Measurements from ENCODE around the gene CCM2.

CCM2 gene

GRCh38 chr7:45053401-45053800, 53.4 kb downstream of the CCM2 start:
- peak overlapping the region in 1 of 2 experiments; percentile 10 for H3K27ac ChIP-seq (ENCODE audit: insufficient read depth in 1 of 2, low read depth in 1 of 2, low read length in 2 of 2, poor library complexity in 1 of 2, severe bottlenecking in 2 of 2)
- H3K36me3 ChIP-seq (ENCODE audit: control insufficient read depth in 4 of 4, insufficient read depth in 4 of 4, low read length in 3 of 4), result peaks cover 22 to 75% (median 51%) of the 10 kb centered on the region in 4 experiments
- H3K27me3 ChIP-seq (replicated peaks in 2 of 5; ENCODE audit: control insufficient read depth in 4 of 5, insufficient read depth in 5 of 5, low read length in 4 of 5), result no peaks in the 10 kb centered on the region
- peaks cover 0 to 1% (median 0%) of the 10 kb centered on the region in 5 experiments for H3K9me3 ChIP-seq (ENCODE audit: control extremely low read depth in 1 of 5, control insufficient read depth in 4 of 5, insufficient read depth in 2 of 5, low read depth in 1 of 5, low read length in 4 of 5)
- POLR2A ChIA-PET, result no interaction called here
- CTCF ChIA-PET, result interaction anchor here (1.2 to 3.9 kb wide), 4 partner anchors 10 to 81 kb away, joined by 3 to 14 read pairs (median 7); no protein-coding TSS in a partner anchor
- DNase-seq, result no peak
- peaks cover 0 to 2% (median 0%) of the 10 kb centered on the region in 4 experiments for H3K4me1 ChIP-seq (ENCODE audit: control extremely low read depth in 1 of 4, control insufficient read depth in 4 of 4, insufficient read depth in 4 of 4, low read length in 3 of 4)
- 96% methylated on average over 5 of the region's 6 CpGs for WGBS (ENCODE audit: insufficient coverage)
- H3K4me3 ChIP-seq (ENCODE audit: control insufficient read depth in 1 of 7, extremely low read depth in 1 of 7, insufficient read depth in 4 of 7, low read depth in 2 of 7, low read length in 6 of 7), result no peak overlapping the region

GRCh38 chr7:45053941-45054340, 53.9 kb downstream of the CCM2 start:
- Histone ChIP-seq H3K27me3 (replicated peaks in 2 of 5; ENCODE audit: control insufficient read depth in 4 of 5, insufficient read depth in 5 of 5, low read length in 4 of 5) (no peaks in the 10 kb centered on the region), H3K4me1 (ENCODE audit: control extremely low read depth in 1 of 4, control insufficient read depth in 4 of 4, insufficient read depth in 4 of 4, low read length in 3 of 4) (peaks cover 0 to 2% (median 0%) of the 10 kb centered on the region in 4 experiments), H3K4me3 (ENCODE audit: control insufficient read depth in 1 of 7, extremely low read depth in 1 of 7, insufficient read depth in 4 of 7, low read depth in 2 of 7, low read length in 6 of 7) (no peak overlapping the region), H3K27ac (ENCODE audit: insufficient read depth in 1 of 2, low read depth in 1 of 2, low read length in 2 of 2, poor library complexity in 1 of 2, severe bottlenecking in 2 of 2) (peak overlapping the region in 1 of 2 experiments; percentile 10), H3K9me3 (ENCODE audit: control extremely low read depth in 1 of 5, control insufficient read depth in 4 of 5, insufficient read depth in 2 of 5, low read depth in 1 of 5, low read length in 4 of 5) (peaks cover 0 to 1% (median 0%) of the 10 kb centered on the region in 5 experiments), H3K36me3 (ENCODE audit: control insufficient read depth in 4 of 4, insufficient read depth in 4 of 4, low read length in 3 of 4) (peaks cover 22 to 70% (median 47%) of the 10 kb centered on the region in 4 experiments)
- CTCF ChIA-PET, result interaction anchor here (1.2 to 3.9 kb wide), 3 partner anchors 9 to 81 kb away, joined by 3 to 14 read pairs (median 9); no protein-coding TSS in a partner anchor
- POLR2A ChIA-PET, result no interaction called here
- WGBS (ENCODE audit: insufficient coverage), result 100% methylated on average over 3 of the region's 5 CpGs
- DNase-seq, result no peak

- 93% methylated on average over 2 of the region's 3 CpGs for WGBS (ENCODE audit: insufficient coverage)
- Histone ChIP-seq H3K9me3 (ENCODE audit: control extremely low read depth in 1 of 5, control insufficient read depth in 4 of 5, insufficient read depth in 2 of 5, low read depth in 1 of 5, low read length in 4 of 5) (peaks cover 0 to 1% (median 0%) of the 10 kb centered on the region in 5 experiments), H3K27ac (ENCODE audit: insufficient read depth in 1 of 2, low read depth in 1 of 2, low read length in 2 of 2, poor library complexity in 1 of 2, severe bottlenecking in 2 of 2) (no peak overlapping the region), H3K36me3 (ENCODE audit: control insufficient read depth in 4 of 4, insufficient read depth in 4 of 4, low read length in 3 of 4) (peaks cover 19 to 65% (median 43%) of the 10 kb centered on the region in 4 experiments), H3K4me3 (ENCODE audit: control insufficient read depth in 1 of 7, extremely low read depth in 1 of 7, insufficient read depth in 4 of 7, low read depth in 2 of 7, low read length in 6 of 7) (no peak overlapping the region), H3K4me1 (ENCODE audit: control extremely low read depth in 1 of 4, control insufficient read depth in 4 of 4, insufficient read depth in 4 of 4, low read length in 3 of 4) (peaks cover 0 to 2% (median 0%) of the 10 kb centered on the region in 4 experiments), H3K27me3 (replicated peaks in 2 of 5; ENCODE audit: control insufficient read depth in 4 of 5, insufficient read depth in 5 of 5, low read length in 4 of 5) (no peaks in the 10 kb centered on the region)
- ChIA-PET POLR2A (interaction anchor here (0.7 kb wide), 2 partner anchors 12 to 51 kb away, joined by 3 read pairs; no protein-coding TSS in a partner anchor), CTCF (interaction anchor here (0.7 to 3.9 kb wide), 3 partner anchors 9 to 81 kb away, joined by 3 to 14 read pairs (median 3); no protein-coding TSS in a partner anchor)
- DNase-seq, result no peak
Observed at GRCh38 chr7:45054442-45054841, 54.4 kb downstream of the CCM2 start.

GRCh38 chr7:45055016-45055415, 55.0 kb downstream of the CCM2 start:
- Histone ChIP-seq H3K4me1 (ENCODE audit: control extremely low read depth in 1 of 4, control insufficient read depth in 4 of 4, insufficient read depth in 4 of 4, low read length in 3 of 4) (peaks cover 0 to 2% (median 0%) of the 10 kb centered on the region in 4 experiments), H3K36me3 (ENCODE audit: control insufficient read depth in 4 of 4, insufficient read depth in 4 of 4, low read length in 3 of 4) (peaks cover 17 to 61% (median 41%) of the 10 kb centered on the region in 4 experiments), H3K9me3 (ENCODE audit: control extremely low read depth in 1 of 5, control insufficient read depth in 4 of 5, insufficient read depth in 2 of 5, low read depth in 1 of 5, low read length in 4 of 5) (peaks cover 0 to 1% (median 0%) of the 10 kb centered on the region in 5 experiments), H3K27me3 (replicated peaks in 2 of 5; ENCODE audit: control insufficient read depth in 4 of 5, insufficient read depth in 5 of 5, low read length in 4 of 5) (no peaks in the 10 kb centered on the region), H3K4me3 (ENCODE audit: control insufficient read depth in 1 of 7, extremely low read depth in 1 of 7, insufficient read depth in 4 of 7, low read depth in 2 of 7, low read length in 6 of 7) (no peak overlapping the region), H3K27ac (ENCODE audit: insufficient read depth in 1 of 2, low read depth in 1 of 2, low read length in 2 of 2, poor library complexity in 1 of 2, severe bottlenecking in 2 of 2) (no peak overlapping the region)
- no peak for DNase-seq
- ChIA-PET POLR2A (interaction anchor here (0.7 kb wide), 2 partner anchors 11 to 52 kb away, joined by 3 read pairs; no protein-coding TSS in a partner anchor), CTCF (interaction anchor here (0.7 to 3.9 kb wide), 5 partner anchors 8 to 82 kb away, joined by 3 to 14 read pairs (median 3); no protein-coding TSS in a partner anchor)
- 100% methylated on average over 1 of the region's 5 CpGs for WGBS (ENCODE audit: insufficient coverage)

- peaks cover 16 to 60% (median 37%) of the 10 kb centered on the region in 4 experiments for H3K36me3 ChIP-seq (ENCODE audit: control insufficient read depth in 4 of 4, insufficient read depth in 4 of 4, low read length in 3 of 4)
- 96% methylated on average over 3 of the region's 5 CpGs for WGBS (ENCODE audit: insufficient coverage)
- peaks cover 0 to 1% (median 0%) of the 10 kb centered on the region in 5 experiments for H3K9me3 ChIP-seq (ENCODE audit: control extremely low read depth in 1 of 5, control insufficient read depth in 4 of 5, insufficient read depth in 2 of 5, low read depth in 1 of 5, low read length in 4 of 5)
- no peaks in the 10 kb centered on the region for H3K27me3 ChIP-seq (replicated peaks in 2 of 5; ENCODE audit: control insufficient read depth in 4 of 5, insufficient read depth in 5 of 5, low read length in 4 of 5)
- CTCF ChIA-PET, result interaction anchor here (1.0 to 3.9 kb wide), 3 partner anchors 7 to 15 kb away, joined by 3 to 14 read pairs (median 3); no protein-coding TSS in a partner anchor
- POLR2A ChIA-PET, result no interaction called here
- no peak overlapping the region for H3K27ac ChIP-seq (ENCODE audit: insufficient read depth in 1 of 2, low read depth in 1 of 2, low read length in 2 of 2, poor library complexity in 1 of 2, severe bottlenecking in 2 of 2)
- H3K4me3 ChIP-seq (ENCODE audit: control insufficient read depth in 1 of 7, extremely low read depth in 1 of 7, insufficient read depth in 4 of 7, low read depth in 2 of 7, low read length in 6 of 7), result no peak overlapping the region
- H3K4me1 ChIP-seq (ENCODE audit: control extremely low read depth in 1 of 4, control insufficient read depth in 4 of 4, insufficient read depth in 4 of 4, low read length in 3 of 4), result peaks cover 0 to 2% (median under 1%) of the 10 kb centered on the region in 4 experiments
- DNase-seq, result no peak
Observed at GRCh38 chr7:45055594-45056219, 55.7 kb downstream of the CCM2 start.

- Histone ChIP-seq H3K4me3 (ENCODE audit: control insufficient read depth in 1 of 7, extremely low read depth in 1 of 7, insufficient read depth in 4 of 7, low read depth in 2 of 7, low read length in 6 of 7) (no peak overlapping the region), H3K27me3 (replicated peaks in 2 of 5; ENCODE audit: control insufficient read depth in 4 of 5, insufficient read depth in 5 of 5, low read length in 4 of 5) (no peaks in the 10 kb centered on the region), H3K27ac (ENCODE audit: insufficient read depth in 1 of 2, low read depth in 1 of 2, low read length in 2 of 2, poor library complexity in 1 of 2, severe bottlenecking in 2 of 2) (no peak overlapping the region), H3K4me1 (ENCODE audit: control extremely low read depth in 1 of 4, control insufficient read depth in 4 of 4, insufficient read depth in 4 of 4, low read length in 3 of 4) (peaks cover 0 to 2% (median under 1%) of the 10 kb centered on the region in 4 experiments), H3K9me3 (ENCODE audit: control extremely low read depth in 1 of 5, control insufficient read depth in 4 of 5, insufficient read depth in 2 of 5, low read depth in 1 of 5, low read length in 4 of 5) (peaks cover 0 to 1% (median 0%) of the 10 kb centered on the region in 5 experiments), H3K36me3 (ENCODE audit: control insufficient read depth in 4 of 4, insufficient read depth in 4 of 4, low read length in 3 of 4) (peaks cover 9 to 57% (median 30%) of the 10 kb centered on the region in 4 experiments)
- 94% methylated on average over 5 of the region's 5 CpGs for WGBS (ENCODE audit: insufficient coverage)
- ChIA-PET CTCF (no interaction called here), POLR2A (no interaction called here)
- no peak for DNase-seq
Observed at GRCh38 chr7:45057878-45058277, 57.9 kb downstream of the CCM2 start.

GRCh38 chr7:45060295-45060694, 60.3 kb downstream of the CCM2 start:
- ChIA-PET POLR2A (no interaction called here), CTCF (no interaction called here)
- no peak for DNase-seq
- no peaks in the 10 kb centered on the region for H3K9me3 ChIP-seq (ENCODE audit: control extremely low read depth in 1 of 5, control insufficient read depth in 4 of 5, insufficient read depth in 2 of 5, low read depth in 1 of 5, low read length in 4 of 5)
- WGBS (ENCODE audit: insufficient coverage), result 100% methylated on average over 2 of the region's 3 CpGs
- peaks cover 0 to 2% (median under 1%) of the 10 kb centered on the region in 4 experiments for H3K4me1 ChIP-seq (ENCODE audit: control extremely low read depth in 1 of 4, control insufficient read depth in 4 of 4, insufficient read depth in 4 of 4, low read length in 3 of 4)
- no peak overlapping the region for H3K4me3 ChIP-seq (ENCODE audit: control insufficient read depth in 1 of 7, extremely low read depth in 1 of 7, insufficient read depth in 4 of 7, low read depth in 2 of 7, low read length in 6 of 7)
- no peaks in the 10 kb centered on the region for H3K27me3 ChIP-seq (replicated peaks in 2 of 5; ENCODE audit: control insufficient read depth in 4 of 5, insufficient read depth in 5 of 5, low read length in 4 of 5)
- no peak overlapping the region for H3K27ac ChIP-seq (ENCODE audit: insufficient read depth in 1 of 2, low read depth in 1 of 2, low read length in 2 of 2, poor library complexity in 1 of 2, severe bottlenecking in 2 of 2)
- H3K36me3 ChIP-seq (ENCODE audit: control insufficient read depth in 4 of 4, insufficient read depth in 4 of 4, low read length in 3 of 4), result peaks cover 10 to 53% (median 35%) of the 10 kb centered on the region in 4 experiments

Measured in common myeloid progenitor, CD34-positive (primary cell).